Measurements from ENCODE around the gene HOXA2.

HOXA2 gene

DNA sequence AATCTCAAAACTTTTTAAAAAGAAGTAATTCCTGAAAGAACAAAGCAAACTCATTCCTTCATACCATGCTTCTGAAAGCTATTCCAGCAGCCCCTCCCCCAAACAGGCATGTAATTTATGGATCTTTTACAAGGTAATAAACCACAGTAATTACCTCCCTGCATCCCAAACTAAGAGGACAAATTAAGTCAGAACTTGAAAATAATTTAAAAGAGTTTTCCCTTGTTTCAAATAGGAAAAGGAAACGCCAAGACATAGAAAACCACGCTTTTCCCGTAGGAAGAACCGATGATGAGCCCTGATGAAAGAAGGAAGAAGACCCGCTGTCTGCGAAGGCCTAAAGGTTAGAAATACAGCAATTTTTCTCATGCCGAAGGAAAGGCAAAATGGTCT lies 19.2 kb upstream of the HOXA2 start:
- H3K36me3 ChIP-seq (ENCODE audit: low read depth), result no peaks in the 10 kb centered on the region
- DNase-seq (ENCODE audit: low spot score) (no peak), ATAC-seq (ENCODE audit: low read depth) (no peak)
- no peaks in the 10 kb centered on the region for H3K4me1 ChIP-seq (ENCODE audit: insufficient read depth, poor library complexity, severe bottlenecking)
- TF ChIP-seq, protein P1, sequence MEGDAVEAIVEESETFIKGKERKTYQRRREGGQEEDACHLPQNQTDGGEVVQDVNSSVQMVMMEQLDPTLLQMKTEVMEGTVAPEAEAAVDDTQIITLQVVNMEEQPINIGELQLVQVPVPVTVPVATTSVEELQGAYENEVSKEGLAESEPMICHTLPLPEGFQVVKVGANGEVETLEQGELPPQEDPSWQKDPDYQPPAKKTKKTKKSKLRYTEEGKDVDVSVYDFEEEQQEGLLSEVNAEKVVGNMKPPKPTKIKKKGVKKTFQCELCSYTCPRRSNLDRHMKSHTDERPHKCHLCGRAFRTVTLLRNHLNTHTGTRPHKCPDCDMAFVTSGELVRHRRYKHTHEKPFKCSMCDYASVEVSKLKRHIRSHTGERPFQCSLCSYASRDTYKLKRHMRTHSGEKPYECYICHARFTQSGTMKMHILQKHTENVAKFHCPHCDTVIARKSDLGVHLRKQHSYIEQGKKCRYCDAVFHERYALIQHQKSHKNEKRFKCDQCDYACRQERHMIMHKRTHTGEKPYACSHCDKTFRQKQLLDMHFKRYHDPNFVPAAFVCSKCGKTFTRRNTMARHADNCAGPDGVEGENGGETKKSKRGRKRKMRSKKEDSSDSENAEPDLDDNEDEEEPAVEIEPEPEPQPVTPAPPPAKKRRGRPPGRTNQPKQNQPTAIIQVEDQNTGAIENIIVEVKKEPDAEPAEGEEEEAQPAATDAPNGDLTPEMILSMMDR (IDR thresholded peaks at IDR 0.05; ENCODE audit: poor library complexity, severe bottlenecking), result no peak
- no peak overlapping the region for H3K4me3 ChIP-seq (ENCODE audit: severe bottlenecking)
- no peaks in the 10 kb centered on the region for H3K9me3 ChIP-seq (ENCODE audit: severe bottlenecking)
- no peak overlapping the region for H3K27ac ChIP-seq (ENCODE audit: poor library complexity, severe bottlenecking)
- no peaks in the 10 kb centered on the region for H3K27me3 ChIP-seq (ENCODE audit: insufficient read depth, poor library complexity, severe bottlenecking)

DNA sequence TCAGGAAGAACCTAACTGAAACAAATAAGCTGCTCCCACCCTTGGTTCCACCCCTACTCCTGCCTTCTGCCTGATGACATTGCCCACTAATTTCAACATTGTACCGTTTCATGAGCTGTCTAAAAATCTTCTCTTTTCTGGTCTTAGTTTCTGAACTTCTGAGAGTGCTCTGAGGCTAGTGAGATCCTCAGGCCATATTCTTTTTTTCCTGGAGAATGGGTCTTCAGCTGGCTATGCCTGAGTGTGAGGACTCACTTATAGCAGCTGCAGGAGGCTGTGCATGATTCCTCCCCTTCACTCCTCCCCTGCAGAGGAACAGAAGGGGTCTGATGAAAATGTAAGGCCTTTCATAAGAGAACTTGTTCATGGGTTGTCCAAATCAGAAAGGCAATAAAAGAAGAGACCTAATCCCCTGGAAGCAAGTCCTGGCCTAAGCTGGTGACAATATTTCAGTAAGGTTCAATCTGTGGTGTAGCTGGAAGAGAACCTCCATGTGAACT lies 17.0 kb upstream of the HOXA2 start:
- no peaks in the 10 kb centered on the region; the same call in 1 of the 2 replicates for H3K36me3 ChIP-seq (ENCODE audit: low read depth)
- H3K9me3 ChIP-seq (ENCODE audit: severe bottlenecking), result no peaks in the 10 kb centered on the region
- H3K27ac ChIP-seq (ENCODE audit: poor library complexity, severe bottlenecking), result no peak overlapping the region
- DNase-seq (ENCODE audit: low spot score) (no peak), ATAC-seq (ENCODE audit: low read depth) (no peak)
- no peak overlapping the region for H3K4me3 ChIP-seq (ENCODE audit: severe bottlenecking)
- peaks cover 6% of the 10 kb centered on the region for H3K4me1 ChIP-seq (ENCODE audit: insufficient read depth, poor library complexity, severe bottlenecking)
- H3K27me3 ChIP-seq (ENCODE audit: insufficient read depth, poor library complexity, severe bottlenecking), result no peaks in the 10 kb centered on the region
- TF ChIP-seq, protein P1 (IDR thresholded peaks at IDR 0.05; ENCODE audit: poor library complexity, severe bottlenecking), result no peak

DNA sequence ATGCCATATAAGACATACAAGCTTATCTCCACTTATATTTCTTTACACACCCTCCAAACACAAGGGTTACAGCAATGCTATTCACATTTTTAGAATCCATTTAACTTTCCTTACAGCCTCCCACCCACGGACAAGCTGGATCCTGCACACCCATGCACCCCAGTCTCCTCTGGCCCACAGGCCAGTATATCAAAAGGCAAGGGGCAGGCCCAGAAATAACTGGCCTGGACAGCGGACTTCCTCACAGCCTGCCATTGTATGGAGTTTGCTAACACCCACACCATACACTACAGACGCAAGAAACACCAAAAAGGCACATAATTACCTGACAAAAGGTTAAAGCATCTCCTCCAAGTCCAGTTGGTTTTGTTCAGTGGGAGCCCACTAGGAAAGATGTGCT lies 16.1 kb upstream of the HOXA2 start:
- H3K27me3 ChIP-seq (ENCODE audit: insufficient read depth, poor library complexity, severe bottlenecking), result no peaks in the 10 kb centered on the region
- no peak for DNase-seq (ENCODE audit: low spot score)
- H3K36me3 ChIP-seq (ENCODE audit: low read depth), result no peaks in the 10 kb centered on the region; the same call in 1 of the 2 replicates
- no peak overlapping the region for H3K27ac ChIP-seq (ENCODE audit: poor library complexity, severe bottlenecking)
- TF ChIP-seq, protein P1 (IDR thresholded peaks at IDR 0.05; ENCODE audit: poor library complexity, severe bottlenecking), result no peak
- H3K4me3 ChIP-seq (ENCODE audit: severe bottlenecking), result no peak overlapping the region
- no peak for ATAC-seq (ENCODE audit: low read depth)
- H3K4me1 ChIP-seq (ENCODE audit: insufficient read depth, poor library complexity, severe bottlenecking), result peaks cover 9% of the 10 kb centered on the region
- H3K9me3 ChIP-seq (ENCODE audit: severe bottlenecking), result no peaks in the 10 kb centered on the region

DNA sequence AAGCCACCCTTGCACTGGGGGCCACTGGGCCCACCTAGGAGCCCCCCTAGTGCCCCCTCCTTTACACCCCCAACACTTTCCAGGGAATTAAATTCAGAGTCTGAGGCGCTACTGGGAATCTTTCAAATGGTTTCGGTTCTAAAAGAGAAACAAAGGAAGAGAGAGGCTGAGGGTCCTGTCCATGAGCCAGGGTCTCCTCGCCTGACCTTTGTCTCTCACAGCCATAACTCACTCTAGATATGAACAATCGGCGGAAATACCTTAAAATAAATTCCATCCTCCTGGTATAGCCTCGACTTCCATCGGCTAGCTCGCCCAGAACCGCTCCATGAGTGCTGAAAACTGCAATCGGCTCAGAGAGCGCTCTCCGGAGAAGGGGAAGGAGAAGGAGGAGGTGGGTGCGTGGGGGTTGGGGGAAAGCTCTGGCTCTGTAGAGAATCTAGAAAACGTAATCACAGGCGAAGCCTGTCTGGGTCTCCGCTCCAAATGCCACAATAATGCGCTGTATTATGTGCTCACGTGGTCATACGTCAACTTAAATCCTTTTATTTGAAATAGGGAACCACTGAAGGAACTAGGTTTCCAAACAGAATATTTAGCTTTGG lies 15.5 kb upstream of the HOXA2 start:
- Histone ChIP-seq H3K36me3 (ENCODE audit: low read depth) (no peaks in the 10 kb centered on the region; the same call in 1 of the 2 replicates), H3K4me1 (ENCODE audit: insufficient read depth, poor library complexity, severe bottlenecking) (peaks cover 9% of the 10 kb centered on the region), H3K27me3 (ENCODE audit: insufficient read depth, poor library complexity, severe bottlenecking) (no peaks in the 10 kb centered on the region), H3K4me3 (ENCODE audit: severe bottlenecking) (no peak overlapping the region), H3K27ac (ENCODE audit: poor library complexity, severe bottlenecking) (no peak overlapping the region), H3K9me3 (ENCODE audit: severe bottlenecking) (no peaks in the 10 kb centered on the region)
- DNase-seq (ENCODE audit: low spot score) (no peak), ATAC-seq (ENCODE audit: low read depth) (no peak)
- TF ChIP-seq, protein P1 (IDR thresholded peaks at IDR 0.05; ENCODE audit: poor library complexity, severe bottlenecking), result no peak

Measured in RWPE2 (cell line).